ENCODE data around the gene RAB3IL1.

RAB3IL1 gene

GRCh38 chr11:61903845-61904244 is 13.5 kb downstream of the RAB3IL1 start:
- DNase-seq, result no peak

- no peak for DNase-seq
Measured at GRCh38 chr11:61902313-61902712, 15.1 kb downstream of the RAB3IL1 start.

- no peak for DNase-seq
Measured at GRCh38 chr11:61901397-61901796, 16.0 kb downstream of the RAB3IL1 start.

GRCh38 chr11:61900251-61900650 is 17.1 kb downstream of the RAB3IL1 start:
- no peak for DNase-seq

- DNase-seq, result no peak
Measured at GRCh38 chr11:61899146-61899841, 18.1 kb downstream of the RAB3IL1 start.

GRCh38 chr11:61898247-61898582 is 19.2 kb downstream of the RAB3IL1 start:
- no peak for DNase-seq

GRCh38 chr11:61897387-61898246 is 19.7 kb downstream of the RAB3IL1 start:
- no peak for DNase-seq

GRCh38 chr11:61896665-61897386 is 20.5 kb downstream of the RAB3IL1 start:
- no peak for DNase-seq

GRCh38 chr11:61895718-61896059 is 21.7 kb downstream of the RAB3IL1 start:
- no peak for DNase-seq

GRCh38 chr11:61895046-61895717 is 22.2 kb downstream of the RAB3IL1 start:
- DNase-seq, result no peak

GRCh38 chr11:61893981-61894380 is 23.4 kb downstream of the RAB3IL1 start:
- DNase-seq, result no peak

GRCh38 chr11:61892085-61892370 is 25.3 kb downstream of the RAB3IL1 start:
- no peak for DNase-seq

GRCh38 chr11:61891331-61892084 is 25.9 kb downstream of the RAB3IL1 start, which contains the start of gene FADS3:
FADS3 (minus strand) TSS chr11:61891545; CDS start chr11:61891381, 164 bp downstream.
- no peak for DNase-seq

GRCh38 chr11:61890529-61891330 is 26.6 kb downstream of the RAB3IL1 start:
- DNase-seq, result no peak

- DNase-seq, result no peak
Measured at GRCh38 chr11:61889831-61890230, 27.5 kb downstream of the RAB3IL1 start.

- DNase-seq, result no peak
Measured at GRCh38 chr11:61888590-61888989, 28.8 kb downstream of the RAB3IL1 start.

- no peak for DNase-seq
Measured at GRCh38 chr11:61887839-61888494, 29.4 kb downstream of the RAB3IL1 start.

- no peak for DNase-seq
Measured at GRCh38 chr11:61886643-61887042, 30.7 kb downstream of the RAB3IL1 start.

GRCh38 chr11:61885784-61886580 is 31.4 kb downstream of the RAB3IL1 start:
- DNase-seq, result no peak

- DNase-seq, result no peak
Measured at GRCh38 chr11:61885166-61885778, 32.1 kb downstream of the RAB3IL1 start.

Data from cerebellar nuclear complex (tissue), 1 donor.